CD4-positive, alpha-beta T cell treated with Interleukin-6 at 100 ng/mL for 8 hours (primary cell): ENCODE measurements around the gene C1QL1.
"Not testable (repeated sequence)": the region's sequence is repeated elsewhere in the genome, so short reads cannot be mapped to it uniquely, and the experiment has no call there.

ENCODE experiments used
- DNase-seq: peaks from one replicate; pipeline ENCODE4 v3.0.0-alpha.2; 2020; ENCODE audit warnings: mixed read lengths, low spot score

The C1QL1 gene

GRCh38 chr17:44961921-44962350, 6.2 kb downstream of the C1QL1 start:
- DNase-seq, result no peak

DNA sequence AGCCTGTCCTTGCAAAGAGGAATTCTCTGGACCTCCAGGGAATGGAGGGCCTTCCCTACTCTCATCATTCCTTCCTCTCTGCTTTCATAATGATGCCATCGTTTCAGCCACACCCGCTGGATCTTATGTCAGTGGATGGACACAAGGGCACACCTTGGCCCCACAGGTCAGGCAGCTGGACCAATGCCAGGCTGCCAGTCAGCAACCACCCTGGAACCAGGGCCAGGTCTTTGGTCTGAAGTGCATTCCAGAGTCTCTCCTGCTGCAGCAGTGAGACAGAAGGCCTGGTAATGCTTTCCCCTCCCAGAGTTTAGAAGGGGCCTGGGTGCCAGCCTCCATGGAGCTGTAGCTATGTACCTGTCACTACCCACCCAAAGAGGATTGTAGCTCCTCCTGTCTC, 7.4 kb downstream of the C1QL1 start:
- DNase-seq, result no peak

DNA sequence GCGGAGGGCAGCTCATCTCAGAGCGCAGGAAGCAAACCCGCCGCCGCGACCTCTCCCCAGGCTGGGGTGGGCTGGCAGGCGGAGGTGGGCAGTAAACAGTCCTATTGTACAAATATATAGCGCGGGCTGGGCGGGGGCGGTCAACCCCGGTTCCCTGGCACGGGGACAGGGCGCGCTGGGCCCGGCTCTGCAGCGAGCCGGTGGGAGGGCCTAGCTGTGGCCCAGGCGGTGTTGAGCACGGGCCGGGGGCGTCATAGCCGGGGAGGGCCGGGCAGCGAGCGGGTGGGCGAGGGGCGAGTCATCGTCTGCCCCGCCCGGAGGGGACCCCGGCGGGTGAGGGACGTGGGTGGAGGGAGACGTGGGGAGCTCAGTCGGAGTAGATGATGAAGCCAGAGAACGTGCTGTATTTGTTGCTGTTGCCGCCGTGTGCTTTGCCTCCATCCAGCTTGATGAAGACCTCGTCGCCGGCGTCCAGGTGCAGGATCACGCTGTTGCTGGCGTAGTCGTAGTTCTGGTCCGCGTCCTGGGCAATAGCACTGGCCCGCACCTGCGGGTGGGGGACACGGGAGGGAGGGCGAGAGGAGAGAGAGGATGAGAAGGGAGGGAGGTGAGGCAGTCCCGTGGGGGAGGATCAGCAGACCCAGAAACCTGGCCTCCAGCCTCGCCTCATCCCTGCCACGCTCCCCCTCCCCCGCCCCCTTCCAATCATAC, 8.1 kb downstream of the C1QL1 start:
- DNase-seq, result no peak

DNA sequence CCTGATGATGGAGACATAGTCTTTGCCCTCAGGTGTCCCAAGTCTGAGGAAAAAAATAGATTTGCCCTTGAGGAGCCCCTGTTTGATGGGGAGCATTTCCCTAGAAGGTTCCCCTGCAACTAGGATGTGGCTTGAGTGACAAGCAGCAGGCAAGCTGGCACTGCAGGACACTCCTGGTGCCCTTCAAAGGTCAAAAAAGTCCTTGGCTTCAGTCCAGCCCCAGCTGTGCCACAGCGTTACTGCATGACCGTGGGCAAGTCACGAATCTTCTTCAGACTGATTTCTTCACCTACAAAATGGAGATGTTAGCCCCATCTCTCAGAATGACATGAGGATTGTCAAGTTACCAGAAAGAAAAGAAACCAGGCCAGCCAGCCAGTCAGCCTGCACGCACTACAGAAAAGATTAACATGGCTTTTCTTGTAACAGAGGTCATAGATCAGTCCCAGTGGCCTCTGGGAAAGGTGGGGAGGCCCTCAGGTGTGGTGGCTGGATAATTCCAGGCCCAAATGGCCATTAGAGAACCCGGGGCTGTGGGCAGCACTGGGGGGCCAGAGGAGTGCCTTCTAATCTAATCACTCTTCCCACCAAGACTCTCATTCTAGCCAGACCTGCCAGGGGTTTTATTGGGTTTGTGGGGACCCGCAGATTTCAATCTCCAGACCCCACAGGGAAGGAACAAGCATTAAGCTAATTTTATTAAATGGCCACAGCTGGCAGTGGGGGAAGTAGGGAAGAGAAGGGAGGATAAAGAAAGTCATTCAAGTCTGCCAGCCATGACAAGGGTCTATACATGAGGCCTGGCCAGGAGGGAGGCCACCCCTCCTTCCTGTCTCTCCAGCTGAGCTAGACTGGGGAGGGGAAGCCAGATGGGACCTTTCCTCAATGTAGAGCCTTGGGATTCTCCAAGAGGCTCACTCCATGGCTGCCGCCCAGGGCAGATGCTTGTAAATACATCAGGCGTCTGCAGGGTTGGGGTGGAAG, 10.8 kb downstream of the C1QL1 start:
- DNase-seq, result no peak

DNA sequence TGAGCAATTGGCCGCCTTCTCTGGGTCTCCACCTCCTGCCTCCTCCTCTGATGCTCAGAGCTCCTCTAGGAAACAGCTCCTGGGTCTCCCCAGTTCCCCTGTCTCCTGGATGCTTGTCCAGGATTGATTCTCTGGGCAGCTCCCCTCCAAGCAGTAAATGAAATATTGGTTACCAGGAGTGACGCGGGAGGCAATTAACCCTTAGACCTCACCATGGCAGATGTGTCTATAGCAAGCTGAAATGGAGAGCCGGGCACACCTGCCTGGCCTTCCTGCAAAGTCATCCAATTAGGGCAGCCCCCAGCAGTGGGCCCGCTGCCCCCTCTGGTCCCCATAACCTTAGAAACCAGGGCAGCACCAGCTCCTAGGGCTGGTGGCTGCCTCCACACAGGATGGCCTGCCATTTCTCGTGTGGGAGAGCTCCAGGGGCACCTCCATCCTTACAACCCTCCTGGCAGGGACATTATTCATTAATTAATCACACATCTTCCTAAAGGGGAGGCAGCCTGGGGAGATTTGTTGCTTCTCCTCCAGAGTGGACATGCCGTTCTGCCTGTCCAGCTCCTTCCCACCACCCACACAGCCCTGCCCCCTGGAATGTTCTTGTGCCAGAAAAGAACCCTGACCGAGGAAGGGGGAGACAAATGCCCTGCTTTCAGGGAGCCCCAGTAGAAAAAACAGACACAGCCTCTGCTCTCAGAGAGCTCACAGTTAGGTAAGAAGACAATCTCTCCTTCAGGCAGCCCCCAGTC, 12.3 kb downstream of the C1QL1 start:
- no peak for DNase-seq

GRCh38 chr17:44952946-44953475, 15.1 kb downstream of the C1QL1 start:
- no peak for DNase-seq

- DNase-seq, result no peak
Observed at GRCh38 chr17:44948315-44948795, 19.7 kb downstream of the C1QL1 start.

- DNase-seq, result peak; percentile 90
Observed at GRCh38 chr17:44947461-44948314, 20.4 kb downstream of the C1QL1 start, which contains the start of gene KIF18B. Gene KIF18B, minus strand, starts transcription at chr17:44947773. Its CDS starts 11,429 bp downstream, at chr17:44936344.

GRCh38 chr17:44945652-44946051, 22.5 kb downstream of the C1QL1 start:
- not testable (repeated sequence) for DNase-seq

- no peak for DNase-seq
Observed at GRCh38 chr17:44942456-44942855, 25.6 kb downstream of the C1QL1 start.

DNA sequence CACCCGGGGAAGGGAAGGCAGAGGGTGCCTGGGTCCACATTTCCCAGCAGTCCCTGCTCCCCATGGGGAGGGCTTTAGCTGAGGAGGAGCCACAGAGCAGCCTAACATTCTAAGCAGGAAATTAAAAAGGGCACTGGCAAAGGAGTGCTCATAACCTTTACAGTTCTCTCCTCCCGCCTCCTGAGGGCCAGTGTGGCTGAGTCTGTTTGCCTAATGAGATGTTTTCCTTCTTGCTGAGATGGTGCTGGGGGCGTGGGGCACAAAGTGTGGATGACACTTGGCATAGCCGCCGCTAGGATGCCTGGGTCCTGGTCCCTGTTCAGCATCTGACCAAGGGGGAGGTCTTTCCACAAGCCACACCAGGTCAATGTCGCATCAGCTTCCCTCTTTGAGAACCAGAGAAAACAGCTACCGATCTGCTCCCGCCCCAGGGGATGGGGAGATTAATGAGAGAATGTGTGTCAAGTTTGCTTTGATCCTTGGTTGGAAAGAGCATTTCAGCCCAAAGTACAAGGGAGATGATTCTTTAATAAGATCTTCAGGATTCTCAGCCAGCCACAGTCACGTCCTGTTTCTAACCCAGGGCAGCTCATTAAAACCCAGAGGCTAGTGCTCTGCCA, 26.3 kb downstream of the C1QL1 start:
- DNase-seq, result no peak

- no peak for DNase-seq
Observed at GRCh38 chr17:44940768-44941167, 27.3 kb downstream of the C1QL1 start.

GRCh38 chr17:44940317-44940716, 27.8 kb downstream of the C1QL1 start:
- no peak for DNase-seq

GRCh38 chr17:44935116-44935515, 33.0 kb downstream of the C1QL1 start:
- no peak for DNase-seq

DNA sequence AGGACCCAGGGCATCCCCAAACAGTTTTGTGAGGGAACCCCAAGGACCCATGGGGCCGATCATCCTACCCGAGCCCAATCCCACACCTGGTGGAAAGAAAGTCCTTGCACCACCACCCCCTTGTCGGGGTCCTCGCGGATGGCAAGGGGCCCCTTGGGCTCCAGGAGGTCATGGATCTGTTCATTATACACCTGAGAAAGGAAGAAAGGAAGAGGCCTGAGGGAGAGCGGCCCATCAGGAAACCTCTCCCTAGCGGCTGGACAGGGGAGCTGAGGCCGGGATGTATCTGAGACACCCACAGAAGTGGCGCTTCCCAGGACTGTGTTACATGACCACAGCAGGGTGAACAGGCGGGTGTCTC, 33.4 kb downstream of the C1QL1 start:
- DNase-seq, result no peak

DNA sequence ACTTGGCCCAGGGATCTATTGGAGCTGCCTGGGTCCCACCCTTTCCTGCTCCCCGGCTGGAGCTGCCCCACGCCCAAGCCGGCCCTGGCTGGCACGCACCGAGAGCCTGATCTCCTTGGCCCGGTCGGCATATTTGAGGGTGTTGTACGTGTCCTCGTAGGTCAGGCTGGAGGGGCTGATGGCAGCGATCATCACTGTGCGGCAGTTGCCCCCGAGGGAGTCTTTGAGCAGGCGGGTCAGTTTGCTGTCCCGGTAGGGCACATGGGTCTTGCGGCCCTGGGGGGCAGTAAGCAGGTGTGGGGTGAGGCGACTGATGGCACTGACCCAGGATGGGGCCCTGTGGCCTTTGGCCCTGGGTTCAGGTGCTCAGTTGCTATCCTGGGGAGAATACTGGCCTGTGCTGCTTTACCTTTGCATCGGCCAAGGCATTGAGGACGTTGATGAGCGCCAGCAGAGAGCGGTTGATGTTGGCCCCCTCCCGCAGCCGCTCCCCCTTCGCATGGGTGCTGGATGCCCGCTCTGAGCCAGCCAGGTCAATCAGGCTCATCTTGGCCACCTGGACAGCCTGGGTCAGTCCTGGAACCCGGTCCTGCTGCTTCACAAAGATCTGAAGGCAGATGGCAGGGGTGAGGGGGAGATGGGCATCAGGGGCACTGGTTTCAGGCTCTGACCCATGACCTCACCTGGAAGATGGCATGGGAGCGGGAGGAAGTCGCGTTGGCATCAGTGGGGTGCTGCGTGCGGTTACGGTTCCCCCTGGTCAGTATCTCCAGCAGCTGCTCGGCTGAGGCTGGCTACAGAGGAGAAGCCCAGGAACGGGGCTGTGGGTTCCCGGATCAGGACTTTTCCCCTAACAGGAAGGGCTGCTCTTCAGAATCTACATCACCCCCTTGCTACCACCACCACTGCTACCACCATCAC, 34.0 kb downstream of the C1QL1 start:
- DNase-seq, result no peak

DNA sequence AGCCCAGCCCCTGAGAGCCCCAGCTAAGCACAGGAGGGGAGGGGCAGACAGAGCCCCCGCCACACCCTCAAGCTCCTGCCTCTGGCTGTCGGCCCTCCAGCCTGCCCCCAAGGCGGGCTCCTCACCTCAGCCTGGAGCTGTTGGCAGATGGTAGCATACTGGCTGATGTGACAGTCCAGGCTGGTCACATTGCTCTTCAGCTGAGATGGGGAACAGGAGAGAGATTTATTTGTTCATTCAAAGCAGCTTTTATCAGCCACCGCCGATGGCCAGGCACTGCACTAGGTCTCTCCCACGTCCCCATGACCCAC, 35.4 kb downstream of the C1QL1 start:
- DNase-seq, result no peak

- DNase-seq, result no peak
Observed at GRCh38 chr17:44932096-44932786, 35.9 kb downstream of the C1QL1 start.

GRCh38 chr17:44931376-44931775, 36.7 kb downstream of the C1QL1 start:
- DNase-seq, result no peak
